ENCODE results near the gene SNX9. TPM values are rescaled to one million over a fixed set of nuclear protein-coding genes. Genes with fewer than 3 reads are reported as not detected.
"Not testable (repeated sequence)": the region's sequence is repeated elsewhere in the genome, so short reads cannot be mapped to it uniquely, and the experiment has no call there.

Gene SNX9
- total RNA-seq, 1 donor from 2014 or later, result 25.0 TPM

- no peak overlapping the region for H3K4me3 ChIP-seq
- no peaks in the 10 kb centered on the region for H3K4me1 ChIP-seq
- TF ChIP-seq CTCF (IDR thresholded peaks at IDR 0.05), result no peak
- intact Hi-C loops (cut with DNase I), result no loop called here
- no peak overlapping the region for H3K27ac ChIP-seq
- DNase-seq, result no peak
- ATAC-seq, result no peak
- no peaks in the 10 kb centered on the region for H3K9me3 ChIP-seq
- H3K27me3 ChIP-seq (ENCODE audit: low read depth), result no peaks in the 10 kb centered on the region
- peaks cover 24% of the 10 kb centered on the region for H3K36me3 ChIP-seq
Measured at GRCh38 chr6:157895585-157895984, 72.5 kb downstream of the SNX9 start.

GRCh38 chr6:157896932-157897331 lies 73.9 kb downstream of the SNX9 start:
- no peaks in the 10 kb centered on the region for H3K9me3 ChIP-seq
- H3K4me1 ChIP-seq, result no peaks in the 10 kb centered on the region
- H3K27me3 ChIP-seq (ENCODE audit: low read depth), result no peaks in the 10 kb centered on the region
- H3K36me3 ChIP-seq, result peaks cover 24% of the 10 kb centered on the region
- ATAC-seq, result no peak
- H3K4me3 ChIP-seq, result no peak overlapping the region
- no peak for TF ChIP-seq CTCF (IDR thresholded peaks at IDR 0.05)
- H3K27ac ChIP-seq, result no peak overlapping the region
- no peak for DNase-seq
- intact Hi-C loops (cut with DNase I), result no loop called here

- H3K4me3 ChIP-seq, result no peak overlapping the region
- peaks cover 35% of the 10 kb centered on the region for H3K36me3 ChIP-seq
- TF ChIP-seq CTCF (IDR thresholded peaks at IDR 0.05), result no peak
- ATAC-seq (no peak), DNase-seq (no peak)
- H3K9me3 ChIP-seq, result no peaks in the 10 kb centered on the region
- H3K4me1 ChIP-seq, result no peaks in the 10 kb centered on the region
- H3K27ac ChIP-seq, result no peak overlapping the region
- H3K27me3 ChIP-seq (ENCODE audit: low read depth), result no peaks in the 10 kb centered on the region
- intact Hi-C loops (cut with DNase I), result no loop called here
Measured at GRCh38 chr6:157898169-157898568, 75.1 kb downstream of the SNX9 start.

- no peak for TF ChIP-seq CTCF (IDR thresholded peaks at IDR 0.05)
- no peaks in the 10 kb centered on the region for H3K9me3 ChIP-seq
Measured at GRCh38 chr6:157898640-157899039, 75.6 kb downstream of the SNX9 start.

GRCh38 chr6:157900262-157900661 lies 77.2 kb downstream of the SNX9 start:
- DNase-seq; H3K4me3 ChIP-seq; H3K4me1 ChIP-seq; ATAC-seq; H3K9me3 ChIP-seq; H3K27me3 ChIP-seq (ENCODE audit: low read depth); H3K27ac ChIP-seq; intact Hi-C loops (cut with DNase I): not testable (repeated sequence)
- peaks cover 53% of the 10 kb centered on the region for H3K36me3 ChIP-seq

More at GRCh38 chr6:157898640-157899039, 75.6 kb downstream of the SNX9 start:
- DNase-seq (no peak), ATAC-seq (no peak)
- intact Hi-C loops (cut with DNase I), result no loop called here
- H3K27me3 ChIP-seq (ENCODE audit: low read depth), result no peaks in the 10 kb centered on the region
- no peaks in the 10 kb centered on the region for H3K4me1 ChIP-seq
- H3K36me3 ChIP-seq, result peaks cover 39% of the 10 kb centered on the region
- no peak overlapping the region for H3K4me3 ChIP-seq
- H3K27ac ChIP-seq, result no peak overlapping the region

GRCh38 chr6:157900751-157901150 lies 77.7 kb downstream of the SNX9 start:
- ATAC-seq; H3K27me3 ChIP-seq (ENCODE audit: low read depth); H3K27ac ChIP-seq; H3K9me3 ChIP-seq; intact Hi-C loops (cut with DNase I); DNase-seq; H3K4me3 ChIP-seq; H3K4me1 ChIP-seq: not testable (repeated sequence)
- H3K36me3 ChIP-seq, result peaks cover 54% of the 10 kb centered on the region

GRCh38 chr6:157904999-157905398 lies 82.0 kb downstream of the SNX9 start:
- Histone ChIP-seq H3K27ac (no peak overlapping the region), H3K4me3 (no peak overlapping the region), H3K27me3 (ENCODE audit: low read depth) (no peaks in the 10 kb centered on the region), H3K4me1 (no peaks in the 10 kb centered on the region), H3K9me3 (no peaks in the 10 kb centered on the region), H3K36me3 (peaks cover 45% of the 10 kb centered on the region)
- intact Hi-C loops (cut with DNase I), result no loop called here
- ATAC-seq (no peak), DNase-seq (no peak)
- TF ChIP-seq CTCF (IDR thresholded peaks at IDR 0.05), result no peak
